ENCODE data around the gene TMEM45A.

TMEM45A gene

GRCh38 chr3:100584101-100584660 is 91.8 kb downstream of the TMEM45A start:
- Histone ChIP-seq H3K9me2 (replicated peaks; ENCODE audit: insufficient read depth, low read length) (no peaks in the 10 kb centered on the region), H3F3A (ENCODE audit: insufficient read depth) (no peaks in the 10 kb centered on the region), H3K9ac (ENCODE audit: low read length) (no peak overlapping the region), H4K20me1 (ENCODE audit: low read depth, low read length) (no peaks in the 10 kb centered on the region), H3K36me3 (ENCODE audit: low read length) (no peaks in the 10 kb centered on the region), H2AFZ (ENCODE audit: low read depth, low read length, severe bottlenecking) (no peak overlapping the region), H3K27ac (ENCODE audit: low read depth, low read length) (no peak overlapping the region), H3K4me3 (ENCODE audit: insufficient read depth, low read length, poor library complexity, severe bottlenecking) (no peak overlapping the region), H3K4me2 (ENCODE audit: low read depth, low read length, poor library complexity, severe bottlenecking) (no peak overlapping the region), H3K27me3 (ENCODE audit: low read length) (no peaks in the 10 kb centered on the region), H3K79me2 (ENCODE audit: insufficient read depth, low read length) (no peaks in the 10 kb centered on the region), H3K9me3 (ENCODE audit: insufficient read depth, low read length) (no peaks in the 10 kb centered on the region)
- no peak for TF ChIP-seq EZH2phosphoT487 (conservative IDR thresholded peaks at IDR 0.05; ENCODE audit: low read length)
- TF ChIP-seq CTCF (IDR thresholded peaks at IDR 0.05; ENCODE audit: insufficient read depth, low read length, poor library complexity, severe bottlenecking), result no peak

DNA sequence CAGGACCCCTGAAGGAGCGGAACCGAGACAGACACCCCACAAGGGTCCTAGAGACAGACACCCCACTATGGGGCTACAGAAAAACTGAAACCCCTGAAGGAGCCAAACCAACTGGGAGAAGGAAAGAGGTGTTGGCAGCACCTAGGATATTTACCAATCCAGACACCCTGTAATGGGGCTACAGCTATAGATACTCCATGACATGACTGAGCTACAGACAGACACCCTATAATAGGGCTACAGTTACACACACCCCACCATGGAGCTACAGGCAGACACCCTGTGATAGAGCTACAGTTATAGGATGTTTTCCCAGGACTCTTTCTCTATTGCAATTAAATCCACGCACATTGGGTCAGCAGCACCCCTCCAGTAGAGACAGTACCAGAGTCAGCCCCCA is 94.4 kb downstream of the TMEM45A start:
- Histone ChIP-seq H3K36me3 (ENCODE audit: low read length) (no peaks in the 10 kb centered on the region), H3K27ac (ENCODE audit: low read depth, low read length) (no peak overlapping the region), H3F3A (ENCODE audit: insufficient read depth) (no peaks in the 10 kb centered on the region), H3K9me3 (ENCODE audit: insufficient read depth, low read length) (no peaks in the 10 kb centered on the region), H3K4me2 (ENCODE audit: low read depth, low read length, poor library complexity, severe bottlenecking) (no peak overlapping the region), H4K20me1 (ENCODE audit: low read depth, low read length) (no peaks in the 10 kb centered on the region), H3K79me2 (ENCODE audit: insufficient read depth, low read length) (no peaks in the 10 kb centered on the region), H3K9ac (ENCODE audit: low read length) (no peak overlapping the region), H3K4me3 (ENCODE audit: insufficient read depth, low read length, poor library complexity, severe bottlenecking) (no peak overlapping the region), H3K9me2 (replicated peaks; ENCODE audit: insufficient read depth, low read length) (no peaks in the 10 kb centered on the region), H2AFZ (ENCODE audit: low read depth, low read length, severe bottlenecking) (no peak overlapping the region), H3K27me3 (ENCODE audit: low read length) (no peaks in the 10 kb centered on the region)
- TF ChIP-seq EZH2phosphoT487 (conservative IDR thresholded peaks at IDR 0.05; ENCODE audit: low read length) (no peak), CTCF (IDR thresholded peaks at IDR 0.05; ENCODE audit: insufficient read depth, low read length, poor library complexity, severe bottlenecking) (no peak)

DNA sequence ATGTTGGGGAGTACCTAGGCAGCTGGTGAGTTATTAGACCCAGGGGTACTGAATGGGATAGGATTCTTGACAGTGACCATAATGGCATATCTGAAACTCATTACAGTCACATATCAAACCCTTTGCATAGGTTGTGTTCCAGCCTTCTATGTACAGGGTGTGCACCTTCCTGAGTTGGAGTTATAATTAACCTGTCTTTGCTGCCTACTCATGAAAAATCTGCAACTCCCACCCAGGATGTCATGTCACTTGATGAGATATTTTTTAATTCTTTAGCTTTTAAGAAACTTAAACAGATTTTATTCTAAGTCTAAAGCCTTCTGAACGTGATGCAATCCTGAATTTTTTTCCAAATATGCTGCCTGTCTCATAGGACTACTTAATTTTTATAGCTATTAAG is 95.8 kb downstream of the TMEM45A start:
- no peak for TF ChIP-seq CTCF (IDR thresholded peaks at IDR 0.05; ENCODE audit: insufficient read depth, low read length, poor library complexity, severe bottlenecking)
- TF ChIP-seq EZH2phosphoT487 (conservative IDR thresholded peaks at IDR 0.05; ENCODE audit: low read length), result no peak
- no peaks in the 10 kb centered on the region for H3K9me2 ChIP-seq (replicated peaks; ENCODE audit: insufficient read depth, low read length)
- H3K9me3 ChIP-seq (ENCODE audit: insufficient read depth, low read length), result no peaks in the 10 kb centered on the region
- no peaks in the 10 kb centered on the region for H3K36me3 ChIP-seq (ENCODE audit: low read length)
- no peak overlapping the region for H2AFZ ChIP-seq (ENCODE audit: low read depth, low read length, severe bottlenecking)
- no peaks in the 10 kb centered on the region for H3K27me3 ChIP-seq (ENCODE audit: low read length)
- H3F3A ChIP-seq (ENCODE audit: insufficient read depth), result no peaks in the 10 kb centered on the region
- H3K4me2 ChIP-seq (ENCODE audit: low read depth, low read length, poor library complexity, severe bottlenecking), result no peak overlapping the region
- no peak overlapping the region for H3K9ac ChIP-seq (ENCODE audit: low read length)
- no peaks in the 10 kb centered on the region for H4K20me1 ChIP-seq (ENCODE audit: low read depth, low read length)
- no peak overlapping the region for H3K4me3 ChIP-seq (ENCODE audit: insufficient read depth, low read length, poor library complexity, severe bottlenecking)
- no peaks in the 10 kb centered on the region for H3K79me2 ChIP-seq (ENCODE audit: insufficient read depth, low read length)
- no peak overlapping the region for H3K27ac ChIP-seq (ENCODE audit: low read depth, low read length)

All from SU-DHL-6 (cell line).